KG1 (cell line): ENCODE results near the gene LEMD1.
"Not testable (repeated sequence)": the region's sequence is repeated elsewhere in the genome, so short reads cannot be mapped to it uniquely, and the experiment has no call there.

ENCODE experiments used
- DNase-seq: peaks from one replicate; lab custom pipeline; 2025; lab: John Stamatoyannopoulos, UW

The LEMD1 gene

GRCh38 chr1:205429762-205430695 is 8.2 kb upstream of the LEMD1 start:
- no peak for DNase-seq

DNA sequence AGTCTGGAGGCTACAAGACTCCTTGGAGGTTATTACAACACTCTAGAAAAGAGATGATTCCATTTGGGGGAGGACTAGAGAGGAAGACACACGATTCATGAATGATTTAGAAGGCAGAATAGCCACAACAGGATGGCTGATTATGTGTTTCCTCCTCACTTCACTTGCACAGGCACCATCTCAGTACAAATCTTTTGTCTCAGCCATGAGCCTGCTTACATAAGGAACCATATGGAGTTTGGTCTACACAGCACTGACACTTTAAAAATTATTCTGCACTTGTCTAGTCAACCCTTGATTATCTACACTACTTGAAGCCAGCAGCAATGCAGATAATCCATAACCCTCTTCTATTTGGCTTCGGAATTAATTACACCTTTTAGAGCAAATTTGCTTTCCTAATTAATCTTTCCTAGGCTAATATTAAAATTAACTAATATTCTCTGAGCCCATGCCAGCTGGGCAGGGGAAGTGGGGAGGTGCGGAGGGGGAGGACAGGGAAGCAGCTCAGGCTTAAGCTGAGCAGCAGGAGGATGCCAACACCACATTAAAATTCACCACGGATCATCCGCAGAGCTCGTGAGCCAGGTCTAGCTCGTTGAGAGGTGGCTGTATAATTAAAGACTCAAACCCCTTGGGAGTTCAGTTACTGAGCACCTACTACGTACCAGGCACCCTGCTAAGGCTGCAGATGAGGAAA is 3.2 kb upstream of the LEMD1 start:
- no peak for DNase-seq

DNA sequence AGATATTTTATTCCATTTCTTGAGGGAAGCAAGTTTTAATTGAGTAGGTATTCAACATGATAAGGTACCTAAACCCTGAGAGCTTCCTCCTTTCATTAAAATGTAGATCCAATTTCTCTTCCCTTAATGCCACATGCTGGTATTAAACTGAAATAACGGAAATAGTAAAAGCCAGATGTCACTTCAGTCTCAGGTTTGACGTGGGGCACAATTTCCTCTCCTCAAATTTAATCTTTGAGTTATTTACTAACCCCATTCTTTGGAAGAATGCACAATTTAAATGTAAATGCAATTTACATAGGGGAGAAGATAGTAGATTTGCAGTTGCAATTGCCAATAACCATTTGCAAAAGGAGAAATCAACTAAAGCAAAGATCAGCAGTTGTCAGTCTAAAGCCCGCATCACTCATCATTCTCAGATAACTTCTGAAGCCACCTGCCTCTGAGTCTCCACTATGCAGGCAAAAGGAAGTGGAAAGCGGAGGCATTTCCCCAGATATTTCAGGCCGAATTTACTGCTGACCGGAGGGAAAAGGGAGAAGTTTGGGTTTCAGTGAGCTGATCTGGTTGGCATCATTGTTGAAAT is 2.1 kb upstream of the LEMD1 start:
- no peak for DNase-seq

- no peak for DNase-seq
Observed at GRCh38 chr1:205422993-205423642, 1.3 kb upstream of the LEMD1 start.

GRCh38 chr1:205420938-205421337 is 918 bp downstream of the LEMD1 start:
- no peak for DNase-seq

DNA sequence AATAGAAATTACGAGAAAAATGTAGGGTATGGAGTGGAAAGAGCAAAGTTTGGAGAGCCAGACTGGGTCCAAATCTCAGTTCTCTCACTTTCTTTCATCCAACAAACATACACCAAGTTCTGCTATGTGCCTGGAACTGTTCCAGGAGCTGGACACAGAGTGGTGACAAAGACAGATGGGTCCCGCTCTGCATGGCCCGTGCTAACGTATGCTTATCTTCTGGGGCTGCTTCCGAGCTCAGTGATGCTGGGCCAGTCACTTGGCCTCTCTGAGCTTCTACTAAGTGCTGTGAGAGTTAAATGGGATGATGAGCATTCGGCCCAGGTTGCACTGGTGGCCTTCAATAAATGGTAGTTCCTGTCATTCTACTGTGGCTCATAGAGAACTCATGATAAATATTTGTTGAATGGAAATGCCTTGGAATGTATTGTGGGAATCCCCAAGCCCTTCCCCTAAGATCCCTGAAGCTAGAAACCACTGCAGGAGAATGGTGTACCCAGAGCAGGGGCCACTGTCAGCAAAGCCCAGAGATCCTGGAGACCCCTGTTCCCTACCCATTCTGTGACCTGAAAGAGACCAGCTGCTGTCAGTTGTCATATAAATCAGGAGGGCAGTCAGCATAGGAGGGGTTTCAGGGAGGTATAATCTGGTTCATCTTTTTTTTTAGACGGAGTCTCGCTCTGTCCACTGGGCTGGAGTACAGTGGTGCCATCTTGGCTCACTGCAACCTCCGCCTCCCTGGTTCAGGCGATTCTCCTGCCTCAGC is 3.8 kb downstream of the LEMD1 start:
- no peak for DNase-seq

DNA sequence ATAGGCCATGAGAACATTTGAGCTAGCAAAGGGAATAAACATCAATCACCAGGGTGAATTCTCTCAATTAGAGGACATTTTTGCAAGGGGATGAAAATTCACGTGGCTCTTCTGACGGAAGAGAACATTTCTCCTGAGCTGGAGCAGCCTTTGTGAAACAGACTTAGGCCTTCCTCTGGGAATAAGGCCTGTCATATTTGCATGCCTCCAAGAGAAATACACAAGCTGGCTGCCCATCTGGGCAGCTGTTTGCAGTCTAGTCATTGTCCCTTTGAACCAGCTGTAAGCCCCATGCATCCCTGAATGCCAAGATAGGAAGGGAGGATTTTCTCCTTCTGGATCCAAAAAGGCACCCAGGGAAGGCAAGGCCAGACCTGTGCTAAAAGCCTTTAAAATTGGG is 5.5 kb downstream of the LEMD1 start:
- DNase-seq, result no peak

DNA sequence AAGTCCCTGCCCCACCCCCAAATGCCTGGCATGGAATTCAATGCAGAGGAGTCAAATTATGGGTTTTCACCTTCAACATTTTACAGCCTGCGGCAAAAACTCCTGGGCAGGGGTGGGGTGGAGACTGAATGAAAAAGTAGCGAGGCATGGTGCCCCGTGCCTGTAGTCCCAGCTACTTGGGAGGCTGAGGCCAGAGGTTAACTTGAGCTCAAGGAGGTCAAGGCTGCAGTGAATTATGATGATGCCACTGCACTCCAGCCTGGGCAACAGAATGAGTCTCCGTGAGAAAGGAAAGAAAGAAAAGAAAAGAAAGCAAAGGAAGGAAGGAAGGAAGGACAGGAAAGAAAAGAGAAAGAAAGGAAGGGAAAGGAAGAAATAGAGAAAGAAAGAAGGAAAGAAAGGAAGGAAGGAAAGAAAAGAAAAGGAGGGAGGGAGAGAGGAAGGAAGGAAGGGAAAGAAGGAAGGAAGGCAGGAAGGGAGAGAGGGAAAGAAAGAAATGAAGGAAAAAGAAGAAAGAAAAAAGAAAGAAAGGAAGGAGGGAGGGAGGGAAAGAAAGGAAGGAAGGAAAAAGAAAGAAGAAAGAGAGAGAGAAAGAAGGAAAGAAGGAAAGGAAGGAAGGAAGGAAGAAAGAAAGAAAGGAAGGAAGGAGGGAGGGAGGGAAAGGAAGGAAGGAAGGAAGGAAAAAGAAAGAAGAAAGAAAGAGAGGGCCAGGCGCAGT is 11.1 kb downstream of the LEMD1 start:
- DNase-seq, result no peak

DNA sequence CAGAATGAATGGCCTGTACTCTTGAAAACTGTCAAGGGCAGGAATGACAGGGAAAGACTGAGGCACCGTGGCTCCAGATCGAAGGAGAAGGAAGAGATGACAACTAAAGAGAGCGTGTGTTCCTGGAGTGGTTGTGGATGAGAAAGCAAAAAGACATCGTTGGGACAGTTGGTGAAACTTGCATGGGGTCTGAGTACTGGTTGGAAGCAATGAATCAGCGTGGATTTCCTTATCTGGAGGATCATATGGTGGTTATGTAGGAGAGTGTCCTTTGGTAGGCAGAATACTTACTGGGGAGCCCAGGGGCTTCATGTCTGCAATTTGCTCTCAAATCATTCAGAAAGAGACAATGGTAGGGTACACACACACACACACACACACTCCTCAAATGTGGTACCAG is 13.9 kb downstream of the LEMD1 start:
- no peak for DNase-seq

DNA sequence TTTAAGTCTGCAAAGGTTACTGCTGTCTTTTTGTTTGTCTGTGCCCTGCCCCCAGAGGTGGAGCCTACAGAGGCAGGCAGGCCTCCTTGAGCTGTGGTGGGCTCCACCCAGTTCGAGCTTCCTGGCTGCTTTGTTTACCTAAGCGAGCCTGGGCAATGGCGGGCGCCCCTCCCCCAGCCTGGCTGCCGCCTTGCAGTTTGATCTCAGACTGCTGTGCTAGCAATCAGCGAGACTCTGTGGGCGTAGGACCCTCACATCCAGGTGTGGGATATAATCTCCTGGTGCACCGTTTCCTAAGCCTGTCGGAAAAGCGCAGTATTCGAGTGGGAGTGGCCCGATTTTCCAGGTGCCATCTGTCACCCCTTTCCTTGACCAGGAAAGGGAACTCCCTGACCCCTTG is 15.6 kb downstream of the LEMD1 start:
- DNase-seq, result not testable (repeated sequence)

DNA sequence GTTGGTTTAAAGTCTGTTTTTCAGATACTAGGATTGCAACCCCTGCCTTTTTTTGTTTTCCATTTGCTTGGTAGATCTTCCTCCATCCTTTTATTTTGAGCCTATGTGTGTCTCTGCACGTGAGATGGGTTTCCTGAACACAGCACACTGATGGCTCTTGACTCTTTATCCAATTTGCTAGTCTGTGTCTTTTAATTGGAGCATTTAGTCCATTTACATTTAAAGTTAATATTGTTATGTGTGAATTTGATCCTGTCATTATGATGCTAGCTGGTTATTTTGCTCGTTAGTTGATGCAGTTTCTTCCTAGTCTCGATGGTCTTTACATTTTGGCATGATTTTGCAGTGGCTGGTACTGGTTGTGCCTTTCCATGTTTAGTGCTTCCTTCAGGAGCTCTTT is 17.4 kb downstream of the LEMD1 start:
- DNase-seq, result not testable (repeated sequence)

DNA sequence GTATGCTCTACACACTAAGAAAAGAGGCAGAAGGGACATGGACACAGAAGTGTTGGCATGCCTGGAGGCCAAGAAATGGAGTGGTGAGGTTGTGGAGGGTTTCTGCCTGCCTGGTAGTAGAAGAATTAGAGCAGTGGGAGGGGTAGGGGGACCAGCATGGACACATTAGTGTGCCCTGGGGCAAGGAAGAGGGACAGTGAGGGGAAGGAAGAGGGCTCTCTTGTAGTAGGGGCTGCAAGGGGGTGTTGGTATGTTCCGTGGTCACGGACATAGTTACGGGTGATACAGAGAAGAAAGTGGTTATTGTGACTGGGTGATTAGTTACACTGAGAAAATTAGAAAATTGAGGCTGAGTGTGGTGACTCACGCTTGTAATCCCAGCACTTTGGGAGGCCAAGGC is 23.3 kb downstream of the LEMD1 start:
- no peak for DNase-seq

- peak; percentile 17 for DNase-seq
Observed at GRCh38 chr1:205396967-205397616, 24.8 kb downstream of the LEMD1 start.

DNA sequence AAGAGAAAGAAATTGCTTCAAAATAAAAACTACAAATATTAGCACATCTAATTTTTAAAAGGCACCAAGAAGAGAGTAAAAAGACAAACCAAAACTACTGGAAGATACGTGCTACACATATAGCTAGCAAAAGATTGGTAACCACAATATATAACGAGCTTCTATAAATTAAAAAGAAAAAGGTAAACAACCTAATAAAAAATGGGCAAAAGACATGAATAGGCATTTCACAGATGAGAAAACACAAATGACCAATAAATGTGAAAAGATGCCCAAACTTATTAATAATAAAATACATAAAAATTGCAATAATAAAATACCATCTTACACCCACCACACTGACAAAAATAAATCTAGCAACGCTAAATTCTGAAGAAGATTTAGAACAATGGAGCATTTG is 26.2 kb downstream of the LEMD1 start:
- no peak for DNase-seq

DNA sequence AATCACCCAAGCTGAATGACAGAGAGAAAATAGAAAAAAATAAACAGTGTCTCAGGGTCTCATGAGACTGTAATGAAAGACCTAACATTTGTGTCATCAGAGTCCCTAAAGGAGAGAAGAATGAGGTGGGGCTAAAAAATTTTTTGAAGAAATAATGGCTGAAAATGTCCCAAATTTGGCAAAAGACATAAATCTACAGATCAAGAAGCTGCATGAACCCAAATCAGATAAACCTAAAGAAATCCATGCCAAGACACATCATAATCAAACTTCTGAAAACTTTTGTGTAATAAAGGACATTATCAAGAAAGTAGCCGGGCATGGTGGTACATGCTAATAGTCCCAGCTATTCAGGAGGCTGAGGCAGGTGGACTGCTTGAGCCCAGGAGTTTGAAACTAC is 29.2 kb downstream of the LEMD1 start:
- no peak for DNase-seq

- DNase-seq, result no peak
Observed at GRCh38 chr1:205391386-205391785, 30.5 kb downstream of the LEMD1 start.

- DNase-seq, result no peak
Observed at GRCh38 chr1:205387845-205388244, 34.0 kb downstream of the LEMD1 start.

- DNase-seq, result not testable (repeated sequence)
Observed at GRCh38 chr1:205382990-205383389, 38.9 kb downstream of the LEMD1 start.

DNA sequence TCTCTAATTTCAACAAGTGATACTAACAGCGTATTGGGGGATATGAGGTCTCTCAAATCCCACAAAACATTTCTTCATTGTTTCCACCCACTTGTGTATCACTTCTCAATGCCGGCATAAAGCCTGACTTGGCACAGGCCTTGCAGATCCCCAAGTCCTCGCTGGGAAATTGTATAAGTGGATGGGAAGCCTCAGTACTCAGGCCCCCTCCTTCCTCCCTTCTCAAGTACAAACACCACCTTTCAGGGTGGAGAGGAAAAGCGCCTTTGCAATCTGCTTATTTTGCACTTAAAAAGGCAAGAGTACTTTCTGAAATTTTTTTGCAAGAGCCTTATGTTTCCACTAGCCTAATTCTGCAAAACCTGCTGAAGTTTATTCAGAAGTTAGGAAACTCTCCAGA is 39.3 kb downstream of the LEMD1 start:
- DNase-seq, result no peak

- DNase-seq, result no peak
Observed at GRCh38 chr1:205381305-205381704, 40.6 kb downstream of the LEMD1 start.
